Muscle layer of duodenum (tissue), 2 donors: ENCODE data around the gene H2AZ2.
A peak's percentile ranks its signal among the peaks of the same experiment; 100 is the strongest.
"Not testable (repeated sequence)": the region's sequence is repeated elsewhere in the genome, so short reads cannot be mapped to it uniquely, and the experiment has no call there.

Experiments
- H3K27ac ChIP-seq: one replicate; pipeline ENCODE4 v1.7.0; 2013; ENCODE audit warnings: mild to moderate bottlenecking, low read length
- H3K27me3 ChIP-seq: one replicate; pipeline ENCODE4 v1.7.0; 2013; ENCODE audit warnings: low read depth, mild to moderate bottlenecking, control low read depth, low read length
- H3K36me3 ChIP-seq, 2 donors: one replicate each; pipeline ENCODE4 v1.7.0; 2013; ENCODE audit warnings: low read length in 2 of 2, control low read depth in 1 of 2, mild to moderate bottlenecking in 1 of 2; ENCODE audit not compliant: insufficient read depth in 2 of 2, control insufficient read depth in 1 of 2
- H3K4me1 ChIP-seq, 2 donors: one replicate each; pipeline ENCODE4 v1.7.0; 2013; ENCODE audit warnings: low read length in 2 of 2, mild to moderate bottlenecking in 2 of 2, control low read depth in 1 of 2, moderate library complexity in 1 of 2; ENCODE audit not compliant: insufficient read depth in 2 of 2, control insufficient read depth in 1 of 2
- H3K4me3 ChIP-seq, 2 donors: one replicate each; pipeline ENCODE4 v1.7.0; 2013; ENCODE audit warnings: low read length in 2 of 2, low read depth in 1 of 2, mild to moderate bottlenecking in 1 of 2
- H3K9me3 ChIP-seq, 2 donors: one replicate each; pipeline ENCODE4 v1.7.0; 2013; ENCODE audit warnings: low read length in 2 of 2, control low read depth in 1 of 2, mild to moderate bottlenecking in 1 of 2; ENCODE audit not compliant: control insufficient read depth in 1 of 2
- donor health status: healthy.

Gene H2AZ2

DNA sequence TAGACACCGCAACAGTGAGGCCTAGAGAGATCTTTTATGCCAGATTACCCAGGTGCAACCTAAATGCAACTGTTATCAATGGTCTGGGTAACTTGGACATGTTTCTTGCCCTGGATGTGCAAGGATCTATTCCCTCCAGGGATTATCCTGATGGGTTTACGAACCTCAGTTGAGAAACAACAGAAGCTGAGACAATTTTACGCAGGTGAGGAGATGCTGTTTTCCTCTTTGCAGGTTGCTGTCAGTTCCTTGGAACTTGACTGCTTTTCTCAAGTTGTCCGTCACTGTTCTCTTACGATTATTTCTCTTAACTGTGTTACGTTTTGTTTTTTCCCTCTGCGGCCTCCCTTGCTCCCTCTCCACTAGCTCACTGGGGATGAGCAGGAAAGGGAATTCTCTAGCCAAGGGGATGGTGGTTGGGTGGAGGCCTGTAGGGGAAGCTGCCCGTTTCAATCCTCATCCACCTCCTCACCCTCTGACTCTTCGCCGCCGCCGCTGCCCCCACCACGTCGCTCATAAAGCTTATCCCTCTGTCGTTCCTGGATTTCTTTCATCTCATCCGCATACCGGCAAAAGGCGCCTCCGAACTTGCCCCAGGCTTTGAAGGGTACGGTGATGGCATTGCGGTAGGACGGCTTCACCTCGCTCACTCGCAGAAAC lies 36.2 kb upstream of the H2AZ2 start:
- Histone ChIP-seq H3K27me3 (no peaks in the 10 kb centered on the region), H3K9me3 (no peaks in the 10 kb centered on the region), H3K36me3 (peaks cover 0 to 7% of the 10 kb centered on the region in 2 donors), H3K4me3 (peak overlapping the region; percentile 57 to 83), H3K4me1 (peaks cover 20 to 57% of the 10 kb centered on the region in 2 donors), H3K27ac (peak overlapping the region; percentile 43)

DNA sequence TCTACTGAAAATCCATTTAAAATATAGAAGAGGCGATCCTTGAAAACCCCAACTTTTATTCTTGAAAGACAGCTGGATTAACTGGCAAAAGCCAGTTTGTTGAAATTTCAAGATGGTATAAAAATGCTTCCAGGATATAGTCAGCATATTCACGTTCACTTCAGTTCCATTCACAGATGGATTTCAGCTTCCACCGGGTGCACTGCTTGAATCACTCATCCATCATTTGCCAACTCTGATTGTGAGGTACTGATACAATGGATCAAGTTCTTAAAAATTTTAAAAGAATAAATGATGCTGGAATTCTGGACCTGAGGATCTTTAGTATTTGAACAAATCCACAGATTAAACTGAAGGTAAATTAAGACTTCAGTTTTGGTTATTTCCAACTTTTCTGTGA lies 35.0 kb upstream of the H2AZ2 start:
- peak overlapping the region; percentile 57 to 83 for H3K4me3 ChIP-seq
- peak overlapping the region; percentile 43 for H3K27ac ChIP-seq
- no peaks in the 10 kb centered on the region for H3K27me3 ChIP-seq
- peaks cover 0 to 7% of the 10 kb centered on the region in 2 donors for H3K36me3 ChIP-seq
- H3K9me3 ChIP-seq: no peaks in the 10 kb centered on the region
- peaks cover 20 to 68% of the 10 kb centered on the region in 2 donors for H3K4me1 ChIP-seq

DNA sequence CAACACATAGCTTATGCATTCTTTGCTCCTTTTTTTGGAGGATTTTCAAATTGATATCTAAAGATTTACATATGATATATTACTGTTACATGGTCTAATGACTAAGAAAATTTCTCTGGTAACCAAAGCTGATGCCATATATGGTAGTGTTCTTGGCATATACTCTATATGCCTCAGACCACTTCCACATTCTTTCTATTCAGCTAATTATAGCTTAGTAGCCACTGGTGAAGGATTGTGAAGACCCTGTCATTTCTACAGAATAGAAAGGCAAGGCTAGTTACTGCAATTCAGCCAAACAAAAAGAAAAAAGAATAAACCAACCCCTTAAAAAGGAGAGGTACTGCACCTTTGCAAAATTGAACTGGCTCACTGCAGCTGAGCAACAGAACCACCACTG lies 33.7 kb upstream of the H2AZ2 start:
- peaks cover 20 to 72% of the 10 kb centered on the region in 2 donors for H3K4me1 ChIP-seq
- H3K27me3 ChIP-seq: no peaks in the 10 kb centered on the region
- peak overlapping the region; percentile 57 to 83 for H3K4me3 ChIP-seq
- no peaks in the 10 kb centered on the region for H3K9me3 ChIP-seq
- peaks cover 0 to 7% of the 10 kb centered on the region in 2 donors for H3K36me3 ChIP-seq
- peak overlapping the region; percentile 54 for H3K27ac ChIP-seq

DNA sequence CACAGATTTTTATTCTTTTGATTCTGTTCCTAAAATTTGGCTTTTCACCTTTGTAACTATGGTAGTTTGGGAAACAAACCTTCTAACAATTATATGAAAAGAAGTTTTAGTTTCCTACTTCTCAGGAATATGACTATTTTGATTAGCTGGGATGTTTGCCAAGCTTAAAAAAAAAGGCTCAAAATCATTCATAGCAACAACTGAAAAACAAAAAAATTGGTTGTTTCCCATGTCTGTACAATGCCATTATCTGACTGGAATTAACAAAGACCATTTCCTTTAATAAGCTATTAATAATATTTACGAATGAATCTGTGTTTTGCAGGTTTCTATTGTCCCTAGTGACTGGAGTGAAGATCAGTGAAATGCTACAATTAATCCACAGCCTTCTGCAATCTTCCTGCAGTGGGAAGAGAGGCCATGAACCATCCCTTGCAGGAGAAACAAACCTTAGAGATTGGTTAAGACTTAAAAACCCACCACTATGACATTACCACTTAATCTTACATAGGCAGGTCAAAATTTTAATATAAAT lies 33.2 kb upstream of the H2AZ2 start:
- H3K4me1 ChIP-seq: peaks cover 20 to 68% of the 10 kb centered on the region in 2 donors
- H3K4me3 ChIP-seq: peak overlapping the region; percentile 57 to 83
- no peaks in the 10 kb centered on the region for H3K27me3 ChIP-seq
- H3K36me3 ChIP-seq: peaks cover 0 to 6% of the 10 kb centered on the region in 2 donors
- peak overlapping the region; percentile 54 for H3K27ac ChIP-seq
- no peaks in the 10 kb centered on the region for H3K9me3 ChIP-seq

DNA sequence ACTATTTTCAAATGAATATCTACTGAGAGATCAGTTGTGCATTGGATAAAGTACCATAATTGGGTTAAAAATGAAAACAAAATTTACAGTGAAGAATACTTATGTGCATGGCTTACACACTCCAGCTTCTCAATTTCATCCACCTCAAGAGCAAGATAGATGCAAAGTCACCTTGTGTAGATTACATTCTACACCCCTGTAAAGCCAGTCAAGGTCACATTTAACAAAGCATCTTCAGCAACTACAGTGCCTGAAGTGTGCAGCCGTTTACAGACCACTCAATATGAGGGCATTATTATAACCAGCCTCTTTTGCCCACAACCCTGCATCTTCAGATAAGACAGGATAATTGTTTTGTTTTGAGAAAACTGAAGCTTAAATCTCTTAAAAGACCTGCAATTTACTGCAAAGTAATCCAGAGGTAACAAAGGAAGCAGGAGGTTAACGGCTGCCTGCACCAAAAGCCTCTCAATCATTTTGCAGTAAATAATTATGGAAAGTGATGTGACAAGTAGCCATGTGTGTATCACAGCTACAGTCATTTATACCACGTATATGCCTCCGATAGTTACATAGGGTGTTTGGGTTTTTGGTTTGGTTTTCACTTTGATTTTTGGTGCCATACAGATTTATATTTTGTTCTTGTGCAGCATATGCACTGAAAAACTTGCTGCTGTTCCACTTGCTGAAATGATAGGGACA lies 32.6 kb upstream of the H2AZ2 start:
- Histone ChIP-seq H3K27ac (peak overlapping the region; percentile 54), H3K4me1 (peaks cover 20 to 65% of the 10 kb centered on the region in 2 donors), H3K27me3 (no peaks in the 10 kb centered on the region), H3K9me3 (no peaks in the 10 kb centered on the region), H3K4me3 (peak overlapping the region; percentile 57 to 83), H3K36me3 (no peaks in the 10 kb centered on the region)

DNA sequence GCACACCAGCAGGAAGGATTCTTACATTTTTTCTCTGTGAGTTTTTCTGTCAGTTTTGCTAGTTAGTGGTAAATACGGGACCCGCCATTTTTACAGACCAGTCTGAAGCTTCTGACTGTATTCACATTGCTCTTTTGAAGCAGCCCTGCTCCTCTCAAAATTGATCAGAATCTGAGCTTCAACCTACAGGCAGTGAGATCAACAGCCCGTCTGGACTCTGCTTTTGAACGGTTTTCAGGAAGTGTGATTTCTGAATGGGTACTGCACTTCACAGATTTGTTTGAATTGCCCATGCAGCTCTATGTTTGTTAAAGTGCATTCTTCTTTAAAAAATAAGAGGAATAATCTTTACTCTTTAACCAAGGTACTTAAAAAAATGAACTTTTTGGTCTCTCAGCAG lies 28.5 kb upstream of the H2AZ2 start:
- H3K9me3 ChIP-seq: no peaks in the 10 kb centered on the region
- H3K36me3 ChIP-seq: no peaks in the 10 kb centered on the region
- peaks cover 0 to 38% of the 10 kb centered on the region in 2 donors for H3K4me1 ChIP-seq
- no peaks in the 10 kb centered on the region for H3K27me3 ChIP-seq
- H3K27ac ChIP-seq: no peak overlapping the region
- H3K4me3 ChIP-seq: no peak overlapping the region

DNA sequence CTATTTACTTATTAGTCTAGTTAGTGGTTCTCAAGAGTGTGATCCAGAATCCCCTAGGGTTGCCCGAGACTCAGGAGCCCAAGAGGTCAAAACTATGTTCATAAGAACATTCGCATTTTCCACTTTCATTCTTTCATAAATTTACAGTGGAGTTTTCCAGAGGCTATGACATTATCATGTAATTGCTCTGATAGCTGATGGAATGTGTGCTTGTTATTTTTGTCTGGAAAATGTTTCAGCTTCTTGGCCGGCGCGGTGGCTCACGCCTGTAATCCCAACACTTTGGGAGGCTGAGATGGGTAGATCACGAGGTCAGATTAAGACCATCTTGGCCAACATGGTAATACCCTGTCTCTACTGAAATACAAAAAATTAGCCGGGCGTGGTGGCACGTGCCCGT lies 27.4 kb upstream of the H2AZ2 start:
- Histone ChIP-seq H3K9me3 (no peaks in the 10 kb centered on the region), H3K4me1 (peaks cover 0 to 28% of the 10 kb centered on the region in 2 donors), H3K36me3 (no peaks in the 10 kb centered on the region), H3K4me3 (no peak overlapping the region), H3K27me3 (no peaks in the 10 kb centered on the region), H3K27ac (no peak overlapping the region)

DNA sequence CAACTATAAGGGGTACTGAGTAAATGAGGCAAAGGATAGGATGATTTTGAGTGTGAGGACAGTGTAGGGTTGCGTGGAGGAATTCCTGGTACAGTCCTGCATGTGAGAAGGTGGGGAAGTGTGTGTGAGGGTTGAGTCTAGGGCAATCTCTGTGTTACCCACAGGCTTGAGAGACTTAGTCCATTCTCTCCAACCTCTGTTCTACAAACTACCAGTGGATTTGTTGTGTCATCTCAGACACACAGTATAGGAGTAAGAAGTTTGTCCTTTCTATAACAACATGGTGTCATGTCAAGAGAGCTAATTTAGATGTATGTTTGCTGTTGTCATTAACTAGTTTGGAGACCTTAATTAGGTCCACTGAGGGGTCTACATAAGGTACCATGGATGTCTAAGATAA lies 24.9 kb upstream of the H2AZ2 start:
- Histone ChIP-seq H3K27ac (no peak overlapping the region), H3K4me3 (no peak overlapping the region), H3K9me3 (no peaks in the 10 kb centered on the region), H3K4me1 (peaks cover 0 to 5% of the 10 kb centered on the region in 2 donors), H3K27me3 (no peaks in the 10 kb centered on the region), H3K36me3 (no peaks in the 10 kb centered on the region)

DNA sequence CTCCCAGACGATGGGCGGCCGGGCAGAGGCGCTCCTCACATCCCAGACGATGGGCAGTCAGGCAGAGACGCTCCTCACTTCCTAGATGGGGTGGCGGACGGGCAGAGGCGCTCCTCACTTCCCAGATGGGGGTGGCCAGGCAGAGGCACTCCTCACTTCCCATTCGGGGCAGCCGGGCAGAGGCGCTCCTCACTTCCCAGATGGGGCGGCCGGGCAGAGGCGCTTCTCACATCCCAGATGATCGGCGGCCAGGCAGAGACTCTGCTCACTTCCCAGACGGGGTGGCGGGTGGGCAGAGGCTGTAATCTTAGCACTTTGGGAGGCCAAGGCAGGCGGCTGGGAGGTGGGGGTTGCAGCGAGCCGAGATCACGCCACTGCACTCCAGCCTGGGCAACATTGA lies 24.0 kb upstream of the H2AZ2 start:
- H3K9me3 ChIP-seq, H3K36me3 ChIP-seq, H3K27ac ChIP-seq, H3K27me3 ChIP-seq, H3K4me3 ChIP-seq, H3K4me1 ChIP-seq: not testable (repeated sequence)

DNA sequence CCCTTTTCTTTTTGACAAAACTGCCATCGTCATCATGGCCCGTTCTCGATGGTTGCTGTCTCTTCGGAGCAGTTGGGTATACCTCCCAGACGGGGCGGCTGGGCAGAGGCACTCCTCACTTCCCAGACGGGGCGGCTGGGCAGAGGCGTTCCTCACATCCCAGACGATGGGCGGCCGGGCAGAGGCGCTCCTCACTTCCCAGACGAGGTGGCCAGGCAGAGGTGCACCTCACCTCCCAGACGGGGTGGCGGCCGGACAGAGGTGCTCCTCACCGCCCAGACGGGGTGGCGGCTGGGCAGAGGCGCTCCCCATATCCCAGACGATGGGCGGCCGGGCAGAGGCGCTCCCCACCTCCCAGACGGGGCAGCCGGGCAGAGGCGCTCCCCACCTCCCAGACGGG lies 22.9 kb upstream of the H2AZ2 start:
- not testable (repeated sequence) for H3K9me3 ChIP-seq, H3K4me1 ChIP-seq, H3K36me3 ChIP-seq, H3K27ac ChIP-seq, H3K4me3 ChIP-seq, H3K27me3 ChIP-seq

DNA sequence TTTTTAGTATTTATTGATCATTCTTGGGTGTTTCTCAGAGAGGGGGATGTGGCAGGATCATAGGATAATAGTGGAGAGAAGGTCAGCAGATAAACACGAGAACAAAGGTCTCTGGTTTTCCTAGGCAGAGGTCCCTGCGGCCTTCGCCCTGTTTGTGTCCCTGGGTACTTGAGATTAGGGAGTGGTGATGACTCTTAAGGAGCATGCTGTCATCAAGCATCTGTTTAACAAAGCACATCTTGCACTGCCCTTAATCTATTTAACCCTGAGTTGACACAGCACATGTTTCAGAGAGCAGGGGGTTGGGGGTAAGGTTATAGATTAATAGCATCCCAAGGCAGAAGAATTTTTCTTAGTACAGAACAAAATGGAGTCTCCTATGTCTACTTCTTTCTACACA lies 22.4 kb upstream of the H2AZ2 start:
- not testable (repeated sequence) for H3K4me3 ChIP-seq, H3K4me1 ChIP-seq, H3K27ac ChIP-seq, H3K36me3 ChIP-seq, H3K27me3 ChIP-seq, H3K9me3 ChIP-seq
